NCI-H345 treated with DMSO at 0.1 percent for 48 hours (cell line): ENCODE results near the gene HYAL2.
"Not testable (repeated sequence)": the region's sequence is repeated elsewhere in the genome, so short reads cannot be mapped to it uniquely, and the experiment has no call there.

Experiments used
- DNase-seq: peaks from one replicate; lab custom pipeline; 2025; ENCODE audit not compliant: unreplicated experiment; lab: John Stamatoyannopoulos, UW

The HYAL2 gene

DNA sequence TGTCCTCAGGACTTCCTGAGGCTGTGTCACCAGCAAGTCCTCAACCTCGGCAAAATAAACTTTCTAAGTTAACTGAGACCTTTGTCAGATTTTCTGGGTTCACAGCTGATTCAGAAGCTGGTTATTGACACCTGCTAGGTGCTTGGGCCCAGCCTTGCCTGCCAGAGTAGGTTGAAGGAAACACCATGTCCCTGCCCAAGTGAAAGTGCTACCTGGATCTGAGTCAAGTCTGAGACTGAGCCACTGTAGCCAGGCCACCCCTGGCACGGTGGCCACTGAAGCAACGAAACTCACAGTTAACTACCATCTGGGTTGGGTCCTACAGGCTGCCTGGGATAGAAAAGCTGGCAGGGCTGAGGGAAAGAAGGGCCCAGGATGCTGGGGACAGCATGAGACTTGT is 8.2 kb downstream of the HYAL2 start:
- DNase-seq: no peak

DNA sequence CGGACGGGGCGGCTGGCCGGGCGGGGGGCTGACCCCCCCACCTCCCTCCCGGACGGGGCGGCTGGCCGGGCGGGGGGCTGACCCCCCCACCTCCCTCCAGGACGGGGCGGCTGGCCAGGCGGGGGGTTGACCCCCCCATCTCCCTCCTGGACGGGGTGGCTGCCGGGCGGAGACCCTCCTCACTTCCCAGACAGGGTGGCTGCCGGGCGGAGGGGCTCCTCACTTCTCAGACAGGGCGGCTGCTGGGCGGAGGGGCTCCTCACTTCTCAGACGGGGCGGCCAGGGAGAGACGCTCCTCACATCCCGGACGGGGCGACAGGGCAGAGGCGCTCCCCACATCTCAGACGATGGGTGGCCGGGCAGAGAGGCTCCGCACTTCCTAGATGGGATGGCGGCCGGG is 10.5 kb downstream of the HYAL2 start:
- not testable (repeated sequence) for DNase-seq

DNA sequence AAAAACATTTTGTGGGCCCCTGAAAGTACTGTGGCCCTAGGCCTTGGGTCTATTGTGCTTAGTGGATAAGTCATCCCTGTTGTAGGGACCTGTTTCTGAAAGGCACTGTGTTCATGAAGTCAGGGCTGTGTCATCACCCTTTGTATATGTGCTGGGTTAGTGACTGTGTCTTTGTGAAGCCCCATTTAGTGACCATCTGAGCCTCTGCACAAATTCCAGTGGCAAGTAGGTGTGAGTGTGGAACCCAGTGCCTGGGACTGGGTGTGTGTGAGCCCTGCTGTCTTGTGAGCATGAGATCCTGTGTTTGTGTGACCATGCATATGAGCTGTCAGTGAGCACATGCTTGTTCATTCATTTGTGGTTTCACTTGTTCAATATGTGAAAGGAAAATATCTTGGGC is 17.9 kb downstream of the HYAL2 start:
- DNase-seq: no peak

DNA sequence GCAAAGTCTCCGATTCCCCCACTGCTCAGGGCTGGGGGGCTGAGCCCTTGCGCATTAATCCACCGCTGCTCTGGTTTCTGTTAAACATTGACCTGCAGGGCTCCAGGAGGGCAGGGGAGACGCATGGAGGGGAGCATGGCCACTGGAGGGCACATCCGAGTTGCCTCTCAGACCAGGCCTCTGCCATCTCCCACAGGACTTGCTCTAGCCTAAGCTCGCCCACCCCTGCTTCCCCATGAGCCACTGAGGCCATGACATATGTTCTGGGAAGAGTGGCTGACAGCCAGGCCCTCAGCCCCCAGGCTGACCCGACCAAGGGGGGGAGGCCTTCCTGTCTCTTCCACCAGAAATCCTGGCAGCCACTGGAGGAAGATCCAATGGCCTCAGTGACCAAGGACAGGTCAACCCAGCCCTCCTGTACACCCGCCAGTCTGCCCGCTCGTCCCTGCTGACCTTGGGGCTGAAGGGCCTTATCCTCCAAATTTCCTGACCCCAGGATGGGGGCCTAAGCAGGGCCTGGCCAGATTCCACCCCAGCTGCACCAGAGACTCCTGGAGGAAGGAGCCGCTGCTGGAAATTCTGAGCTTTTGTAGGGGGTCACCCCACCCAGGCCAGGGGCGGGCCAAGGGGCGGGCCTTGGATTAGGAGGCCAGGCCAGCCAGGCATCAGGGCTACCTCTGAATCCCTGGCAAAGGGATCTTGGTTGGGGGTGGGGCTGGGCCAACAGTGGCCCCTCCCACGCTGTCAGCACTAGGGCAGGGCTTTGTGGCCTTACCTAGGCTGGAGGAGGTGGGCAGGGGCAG is 19.3 kb downstream of the HYAL2 start, which contains the start of gene HYAL1:
TSS of gene HYAL1 (minus strand) at position 562 of the 803 bp plus-strand sequence. CDS start 618 bp downstream, outside the sequence.
- DNase-seq: no peak

DNA sequence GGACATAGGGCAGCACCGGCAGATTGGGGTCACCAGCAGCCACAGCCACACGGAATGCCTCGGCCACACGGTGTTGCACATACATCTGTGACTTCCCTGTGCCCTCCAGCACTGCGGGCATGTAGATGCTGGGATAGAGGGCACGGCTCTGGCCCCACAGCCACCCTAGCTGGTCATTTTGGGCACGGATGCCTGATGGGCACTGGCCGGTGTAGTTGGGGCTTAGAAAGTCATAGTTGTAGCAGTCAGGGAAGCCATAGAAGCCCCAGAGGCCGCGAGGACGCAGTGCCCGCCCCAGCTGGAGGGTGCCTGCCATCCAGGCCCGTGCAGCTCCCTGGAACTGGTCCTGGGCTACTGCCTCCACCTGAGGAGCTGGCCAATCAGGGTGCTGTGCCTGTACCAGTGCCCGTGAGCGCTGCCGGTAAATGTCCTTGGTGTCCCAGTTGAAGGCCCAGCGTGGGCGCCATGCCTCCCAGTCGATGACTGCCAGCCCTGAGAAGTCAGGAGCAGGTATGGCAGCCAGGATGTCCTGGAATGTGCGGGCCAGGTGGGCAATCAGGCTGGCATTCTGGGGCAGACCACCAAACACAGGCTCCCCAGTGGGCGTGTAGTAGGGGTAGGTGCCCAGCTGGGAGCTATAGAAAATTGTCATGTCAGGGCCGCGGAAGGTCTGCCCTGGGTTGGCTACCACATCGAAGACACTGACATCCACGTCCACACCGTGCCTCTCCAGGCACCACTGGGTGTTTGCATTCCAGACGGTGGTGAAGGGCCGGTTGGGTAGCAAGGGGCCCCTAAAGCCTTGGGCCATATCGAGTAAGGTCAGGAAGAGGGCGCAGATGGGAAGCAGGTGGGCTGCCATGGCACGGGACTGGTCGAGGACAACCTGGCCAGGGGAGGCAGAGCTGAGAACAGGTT is 20.2 kb downstream of the HYAL2 start:
- DNase-seq: no peak

DNA sequence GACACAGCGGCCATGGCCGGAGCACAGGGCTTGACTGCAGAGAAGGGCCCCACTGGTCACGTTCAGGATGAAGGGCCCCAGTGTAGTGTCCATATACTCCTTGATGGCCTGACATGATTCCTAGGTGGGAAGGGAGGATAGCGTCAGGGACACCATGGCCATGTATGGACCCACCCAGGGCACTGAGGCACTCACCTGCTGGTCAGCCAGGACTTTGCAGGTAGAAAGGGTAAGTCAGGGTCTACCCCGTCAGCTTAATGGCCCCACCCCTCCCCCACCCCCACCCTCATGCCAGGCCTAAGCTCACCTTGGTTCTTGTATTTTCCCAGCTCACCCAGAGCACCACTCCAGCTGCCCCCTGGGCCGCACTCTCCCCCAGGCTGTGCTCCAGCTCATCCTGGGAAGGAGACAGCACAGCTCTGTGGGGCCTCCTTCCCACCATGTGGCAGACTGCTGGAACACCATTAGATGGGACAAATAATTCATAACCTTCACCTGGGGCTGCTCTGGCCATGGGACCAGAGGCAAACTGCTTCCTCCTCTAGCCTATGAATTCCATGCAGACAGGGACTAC is 21.8 kb downstream of the HYAL2 start:
- DNase-seq: no peak

DNA sequence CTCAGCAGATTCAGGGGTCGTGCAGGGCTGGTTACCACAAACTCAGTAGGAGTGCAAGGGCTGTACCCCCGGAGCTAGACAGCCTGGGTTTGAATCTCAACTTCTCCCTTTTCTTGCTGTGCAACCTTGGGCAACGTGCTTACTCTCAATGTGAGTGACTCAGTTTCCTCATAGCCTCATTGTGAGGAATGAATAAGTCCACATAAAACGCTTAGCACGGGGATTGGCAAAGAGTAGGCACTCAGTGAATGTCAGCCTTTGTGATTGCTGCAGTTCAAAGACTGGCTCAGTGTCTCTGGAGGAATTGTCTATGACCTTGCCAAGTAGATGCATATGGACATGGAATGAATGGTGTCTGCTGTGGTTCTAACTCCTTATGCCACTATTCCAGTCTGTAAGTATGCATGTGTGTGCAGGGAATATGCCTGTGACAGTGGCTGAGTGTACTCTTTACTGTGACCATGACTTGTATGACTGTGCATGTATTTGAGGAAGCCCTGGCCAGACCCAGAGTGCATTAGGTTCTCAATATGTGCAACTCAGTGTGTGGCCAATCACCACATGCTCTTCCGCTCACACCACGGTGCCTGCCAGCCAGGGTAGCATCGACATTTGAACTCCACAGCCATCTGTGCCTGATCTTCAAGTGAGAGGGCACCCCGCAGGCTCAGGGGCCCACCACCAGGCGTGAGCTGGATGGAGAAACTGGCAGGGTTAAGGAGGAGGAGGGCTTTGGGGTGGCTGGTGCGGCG is 22.4 kb downstream of the HYAL2 start:
- DNase-seq: no peak

DNA sequence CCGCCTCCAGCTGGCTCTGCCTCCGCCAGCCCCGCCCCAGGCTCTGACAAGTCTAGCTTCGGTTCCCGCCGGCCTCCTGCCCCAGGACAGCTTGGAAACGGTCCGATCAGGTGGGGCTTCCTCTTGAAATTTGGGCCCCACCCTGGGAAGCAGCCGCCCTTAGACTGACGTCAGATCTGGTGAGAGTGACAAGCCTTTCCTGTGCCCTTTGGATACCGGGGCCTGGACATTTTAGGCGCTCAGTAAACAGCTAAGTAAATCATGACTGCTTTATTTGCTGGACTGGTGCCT is 23.0 kb downstream of the HYAL2 start:
- DNase-seq: no peak

DNA sequence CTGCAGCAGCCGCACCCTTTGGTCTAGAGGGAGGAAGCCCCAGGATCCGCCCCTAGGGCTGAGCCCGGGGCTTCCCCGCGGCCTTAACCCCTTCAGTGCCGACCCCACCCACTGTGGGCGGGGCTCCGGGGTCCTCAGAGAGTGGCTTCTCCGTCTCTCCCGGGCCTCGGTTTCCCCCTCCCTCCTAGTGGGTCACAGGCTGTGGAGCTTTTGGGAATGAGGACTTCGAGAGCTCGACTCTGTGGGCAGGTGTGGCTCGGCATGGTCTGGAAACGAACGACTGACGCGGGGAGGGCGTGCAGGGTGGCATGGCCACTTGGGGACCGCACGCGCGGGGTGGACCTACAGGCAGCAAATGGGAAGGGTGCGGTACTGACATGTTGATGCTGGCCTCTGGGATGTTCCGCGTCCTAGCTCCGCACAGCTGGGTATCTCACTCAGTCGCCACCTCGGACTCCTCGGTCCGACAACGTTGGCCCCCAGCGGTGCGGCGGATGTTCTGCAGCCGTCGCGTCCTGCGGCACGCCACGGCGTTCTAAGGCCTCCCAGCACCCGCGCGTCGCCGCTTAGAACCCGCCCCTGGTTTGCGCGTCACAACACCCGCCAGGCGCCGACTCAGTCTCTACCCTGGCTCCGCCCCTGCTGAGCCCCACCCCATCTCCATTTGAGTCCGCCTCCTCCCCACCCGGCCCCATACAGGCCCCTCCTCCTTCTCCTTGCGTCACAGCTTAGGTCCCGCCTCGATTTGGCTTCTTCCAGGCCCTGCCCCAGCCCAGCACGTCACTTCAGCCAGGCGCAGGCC is 23.5 kb downstream of the HYAL2 start, which contains the start of the genes HYAL3 and NAA80:
TSS of gene HYAL3 (minus strand) at position 570 of the 802 bp plus-strand sequence. CDS start 3,803 bp downstream, outside the sequence.
TSS of gene NAA80 (minus strand) at position 570 of the 802 bp plus-strand sequence. CDS start 1,942 bp downstream, outside the sequence.
- peak; percentile 91 for DNase-seq

DNA sequence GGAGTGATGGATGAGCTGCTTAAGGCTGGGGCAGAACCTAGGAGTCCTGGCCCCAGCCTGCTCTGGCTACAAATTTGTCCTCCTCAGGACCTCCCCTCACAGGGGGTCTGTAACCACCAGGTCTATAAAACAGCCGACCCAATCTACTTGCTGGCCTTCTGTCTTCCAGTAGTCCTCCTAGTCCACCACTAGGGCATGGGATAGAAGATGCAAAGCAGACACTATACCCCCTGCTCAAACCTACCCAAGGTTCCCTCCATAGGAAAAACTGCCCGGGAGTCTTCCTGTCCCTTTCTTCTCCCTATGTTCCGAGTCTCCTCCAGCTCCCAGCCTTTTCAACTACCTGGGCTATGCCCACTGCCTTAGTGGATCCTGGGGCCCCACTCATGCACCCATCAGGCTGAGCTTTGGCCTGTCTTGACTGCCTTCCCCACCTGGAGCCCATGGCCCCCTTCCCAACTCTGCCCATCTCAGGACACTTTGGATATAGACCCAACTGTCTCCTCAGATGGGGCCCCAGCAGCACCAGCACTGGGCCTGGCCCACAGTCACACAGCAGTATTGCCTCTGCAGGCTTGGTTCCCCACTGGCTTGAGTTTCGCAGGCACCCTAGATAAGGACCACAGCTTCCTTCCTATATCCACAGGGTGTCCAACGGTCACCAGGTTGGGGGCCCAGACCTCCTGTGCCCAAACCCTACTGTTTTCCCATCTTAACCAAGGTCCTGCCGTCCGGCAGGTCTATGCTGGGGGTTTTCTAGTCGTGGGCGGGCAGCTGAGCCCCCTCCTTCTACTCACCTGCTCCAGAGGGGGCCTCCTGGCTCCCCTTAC is 24.4 kb downstream of the HYAL2 start:
- DNase-seq: no peak

DNA sequence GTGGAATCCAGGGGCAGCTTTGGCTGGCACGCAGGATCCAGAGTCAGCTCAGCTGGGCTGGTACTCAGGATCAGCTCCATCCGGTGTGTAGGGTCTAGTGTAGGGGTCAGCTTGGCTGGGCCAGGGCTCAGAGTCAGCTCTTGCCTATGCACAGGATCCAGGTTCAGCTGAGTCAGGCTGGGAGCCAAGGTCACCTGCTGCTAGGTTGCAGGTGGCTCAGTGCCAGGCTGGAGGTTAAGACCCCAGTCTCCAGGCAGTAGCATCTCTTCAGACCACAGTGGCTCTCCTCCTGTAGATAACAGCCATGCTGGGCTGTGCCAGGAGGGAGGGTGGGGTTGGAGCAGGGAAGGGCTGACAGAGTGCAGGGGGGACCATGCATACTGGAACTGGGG is 25.2 kb downstream of the HYAL2 start:
- DNase-seq: no peak

DNA sequence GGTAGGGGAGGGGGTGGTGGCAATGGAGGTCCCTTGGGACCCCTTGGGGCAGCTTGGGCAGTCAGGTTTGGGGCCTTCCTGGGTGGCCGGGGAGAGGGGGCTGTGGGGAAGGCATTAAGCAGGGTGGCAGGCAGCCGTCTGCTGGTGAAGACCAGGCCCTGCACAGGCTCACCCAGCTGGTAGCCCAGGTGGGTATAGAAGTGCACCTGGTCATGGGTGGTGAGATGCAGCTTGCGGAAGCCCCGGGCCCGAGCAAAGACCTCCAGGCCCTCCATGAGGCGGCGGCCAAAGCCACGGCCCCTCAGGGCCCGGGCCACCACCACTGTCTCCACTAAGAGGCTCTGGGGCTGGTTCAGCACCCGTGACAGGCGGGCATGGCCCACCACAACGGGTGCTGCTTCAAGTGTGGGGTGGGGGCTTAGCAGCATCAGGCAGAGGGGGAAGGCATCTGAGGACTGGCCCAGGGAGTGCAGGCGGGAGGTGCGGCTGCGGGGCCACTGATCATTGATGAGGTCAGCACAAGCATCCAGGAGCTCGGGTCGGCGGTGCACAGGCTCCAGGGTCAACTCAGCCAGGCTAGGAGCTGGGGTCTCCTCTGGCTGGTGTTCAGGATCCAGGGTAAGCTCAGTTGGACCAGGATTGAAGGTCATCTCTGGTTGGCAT is 25.7 kb downstream of the HYAL2 start:
- DNase-seq: no peak

DNA sequence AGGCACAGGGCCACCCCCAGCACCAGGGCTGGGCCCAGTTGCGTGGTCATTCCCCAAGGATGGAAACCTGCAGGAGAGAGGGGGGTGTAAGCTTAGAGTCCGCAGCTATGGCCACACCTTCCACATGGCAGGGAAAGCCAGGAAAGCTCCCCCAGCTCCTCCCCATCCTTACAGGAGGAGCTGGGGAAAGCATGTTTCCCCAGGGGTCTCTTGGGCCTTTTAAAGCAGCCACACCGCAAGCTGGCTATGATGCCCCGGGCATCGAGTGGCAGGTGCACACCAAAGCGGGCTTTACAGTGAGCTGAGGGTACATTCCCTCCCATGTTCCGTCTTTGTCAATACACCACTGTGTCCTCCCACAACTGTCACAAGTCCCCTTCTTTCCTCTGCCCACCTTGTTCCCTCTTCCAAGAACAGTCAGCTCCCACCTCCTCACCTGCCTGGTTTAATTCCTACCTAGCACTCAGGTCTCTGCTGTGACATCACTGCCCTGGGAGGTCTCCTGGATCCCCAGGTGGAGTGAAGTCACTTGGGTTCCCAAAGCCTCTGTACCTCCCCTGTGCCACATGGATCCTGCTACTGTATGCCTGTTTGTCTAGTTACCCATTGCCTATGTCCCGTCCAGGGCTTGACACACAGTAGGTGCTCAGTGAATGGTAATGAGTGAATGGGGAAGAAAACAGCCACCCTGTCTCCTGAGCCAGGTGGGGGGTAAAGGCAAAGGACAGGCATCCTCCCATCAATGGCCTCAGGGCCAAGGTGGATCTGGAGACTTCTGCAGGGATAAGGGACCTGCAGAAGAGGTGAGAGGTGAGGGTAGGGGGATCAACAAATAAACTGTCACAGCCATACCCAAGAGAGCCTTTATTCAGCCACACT is 26.8 kb downstream of the HYAL2 start:
- DNase-seq: no peak

DNA sequence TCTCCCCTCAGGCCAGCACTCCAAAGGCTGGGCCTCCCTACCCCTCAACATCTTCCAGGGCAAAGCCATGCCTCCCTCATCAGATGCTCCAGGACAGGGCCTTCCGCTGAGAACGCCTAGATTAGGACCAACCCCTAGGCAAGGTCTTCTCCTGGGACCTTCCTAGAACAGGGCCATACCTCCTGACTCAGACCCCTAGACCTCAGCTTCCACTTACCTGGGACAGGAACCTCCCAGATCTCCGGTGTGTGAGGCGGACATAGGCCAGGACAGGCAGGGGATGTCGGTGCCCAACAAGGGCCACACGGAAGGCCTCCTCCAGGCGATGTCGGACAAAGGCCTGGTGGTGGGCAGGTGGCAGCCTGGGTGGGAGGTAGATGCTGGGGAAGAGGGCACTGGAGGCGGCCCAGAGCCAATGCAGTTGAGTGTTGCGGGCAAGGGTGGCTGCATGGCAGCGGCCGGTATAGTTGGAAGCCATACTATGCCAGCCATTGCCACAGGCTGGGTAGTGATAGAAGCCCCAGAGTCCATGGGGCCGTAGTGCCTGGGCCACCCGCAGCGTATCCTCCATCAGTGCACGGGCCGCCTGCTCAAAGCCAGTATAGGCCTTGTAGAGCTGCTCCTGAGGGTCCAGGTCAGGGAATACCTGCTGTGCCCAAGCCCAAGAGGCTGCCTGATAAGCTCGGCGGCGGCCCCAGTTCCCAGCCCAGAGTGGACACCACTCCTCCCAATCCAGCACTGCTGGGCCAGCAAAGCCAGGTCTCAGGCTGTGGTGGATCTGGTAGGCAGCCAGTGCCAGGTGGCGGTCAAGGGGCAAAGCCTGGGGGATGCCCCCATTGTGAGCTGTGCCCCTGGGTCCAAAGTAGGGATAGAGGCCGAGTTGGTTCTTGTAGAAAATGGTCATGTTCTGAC is 27.8 kb downstream of the HYAL2 start:
- DNase-seq: no peak

DNA sequence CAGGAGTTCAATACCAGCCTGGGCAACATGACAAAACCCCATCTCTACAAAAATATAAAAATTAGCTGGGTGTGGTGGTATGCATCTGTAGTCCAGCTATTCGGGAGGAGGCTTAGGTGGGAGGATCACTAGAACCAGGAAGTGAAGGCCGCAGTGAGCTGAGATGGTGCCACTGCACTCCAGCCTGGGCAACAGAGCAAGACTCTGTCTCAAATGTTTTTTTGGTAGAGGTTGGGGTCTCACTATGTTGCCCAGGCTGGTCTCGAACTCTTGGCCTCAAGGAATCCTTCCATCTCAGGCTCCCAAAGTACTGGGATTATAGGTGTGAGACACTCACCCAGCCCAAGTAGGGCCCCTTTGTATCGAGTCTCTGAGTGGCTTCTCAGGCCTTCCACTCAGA is 28.5 kb downstream of the HYAL2 start:
- DNase-seq: no peak

DNA sequence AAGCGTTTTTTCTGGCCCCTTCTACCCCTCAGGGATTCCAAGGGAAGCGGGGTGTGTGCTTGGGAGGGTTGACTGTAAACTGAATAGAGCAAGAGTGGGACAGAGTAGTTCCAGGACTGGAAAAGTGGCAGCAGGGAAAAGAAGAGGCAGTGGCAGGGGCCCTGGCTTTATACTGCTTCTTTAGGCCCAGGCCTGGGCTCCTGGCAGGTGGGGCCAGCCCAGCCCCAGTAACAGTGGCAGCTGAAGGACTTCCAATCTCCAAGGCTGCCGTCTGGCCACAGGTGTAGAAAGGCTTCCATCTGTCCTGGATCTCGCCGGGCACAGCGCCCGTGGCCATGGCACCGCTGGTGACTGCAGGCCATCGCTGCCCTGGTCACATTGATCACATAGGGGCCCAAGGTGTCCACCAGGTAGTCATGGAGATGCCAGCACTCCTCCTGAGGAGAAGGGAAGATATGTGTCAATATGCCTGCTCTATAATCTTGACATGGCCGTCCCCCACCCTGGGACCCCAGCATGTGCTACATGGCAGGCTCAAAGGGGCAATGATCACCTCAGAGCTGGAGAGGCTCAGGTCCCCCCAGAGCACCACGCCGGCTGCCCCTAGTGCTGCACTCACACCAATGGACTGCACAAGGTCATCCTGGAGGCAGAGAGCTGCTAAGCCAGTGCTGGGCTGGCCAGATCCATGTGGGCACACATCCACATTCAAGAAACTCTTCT is 29.3 kb downstream of the HYAL2 start:
- no peak for DNase-seq
